Nephron (organoid): Measurements from ENCODE around the gene ARID1B.

Source experiments
- H3K27ac Mint-ChIP-seq, 3 experiments: 2 replicates each; pipeline ENCODE4 v1.8.0; 2020; ENCODE audit warnings: mixed read lengths in 3 of 3, mild to moderate bottlenecking in 2 of 3, moderate library complexity in 1 of 3
- H3K27me3 Mint-ChIP-seq: 2 replicates; pipeline ENCODE4 v1.8.0; 2021; ENCODE audit warnings: low read depth, mild to moderate bottlenecking, moderate library complexity, mixed read lengths
- H3K36me3 Mint-ChIP-seq: 2 replicates; pipeline ENCODE4 v1.8.0; 2020; ENCODE audit warnings: low read depth, mixed read lengths
- H3K4me1 Mint-ChIP-seq: 2 replicates; pipeline ENCODE4 v1.8.0; 2020; ENCODE audit warnings: mixed read lengths
- H3K4me3 Mint-ChIP-seq, 3 experiments: 2 replicates each; pipeline ENCODE4 v1.8.0; 2020; ENCODE audit warnings: mild to moderate bottlenecking in 3 of 3, mixed read lengths in 3 of 3, moderate library complexity in 2 of 3
- H3K9me3 Mint-ChIP-seq: 2 replicates; pipeline ENCODE4 v1.8.0; 2020; ENCODE audit warnings: mixed read lengths
- TF ChIP-seq, protein P1 (sequence below), 3 experiments: fragments of 200-600 bp; sonication (generic); IDR thresholded peaks; one replicate each; pipeline ENCODE4 v1.5.0; 2021; ENCODE audit warnings: antibody characterized with exemption in 3 of 3; ENCODE audit not compliant: unreplicated experiment in 3 of 3

The ARID1B gene

DNA sequence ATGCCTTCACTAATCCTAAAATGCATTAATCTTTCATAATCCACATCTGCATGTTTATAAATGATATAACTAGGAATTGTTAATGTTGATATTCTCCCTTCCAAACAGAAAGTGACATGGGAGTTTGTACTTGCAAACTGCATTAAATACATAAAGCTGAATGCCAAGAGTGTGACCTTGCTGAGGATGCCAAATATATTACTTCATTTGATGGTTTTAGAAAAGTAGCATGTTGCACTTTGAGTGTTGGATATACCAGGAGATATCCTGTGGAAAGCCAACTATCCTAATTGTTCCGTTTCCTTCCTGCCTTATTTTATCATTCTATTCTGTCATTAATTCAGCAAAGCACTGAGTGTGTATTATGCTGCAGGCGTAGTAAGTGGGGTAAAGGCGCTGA, 316.4 kb downstream of the ARID1B start:
- peaks cover 50% of the 10 kb centered on the region for H3K4me1 Mint-ChIP-seq
- H3K27ac Mint-ChIP-seq, result no peak overlapping the region
- no peaks in the 10 kb centered on the region for H3K27me3 Mint-ChIP-seq
- TF ChIP-seq, protein P1, sequence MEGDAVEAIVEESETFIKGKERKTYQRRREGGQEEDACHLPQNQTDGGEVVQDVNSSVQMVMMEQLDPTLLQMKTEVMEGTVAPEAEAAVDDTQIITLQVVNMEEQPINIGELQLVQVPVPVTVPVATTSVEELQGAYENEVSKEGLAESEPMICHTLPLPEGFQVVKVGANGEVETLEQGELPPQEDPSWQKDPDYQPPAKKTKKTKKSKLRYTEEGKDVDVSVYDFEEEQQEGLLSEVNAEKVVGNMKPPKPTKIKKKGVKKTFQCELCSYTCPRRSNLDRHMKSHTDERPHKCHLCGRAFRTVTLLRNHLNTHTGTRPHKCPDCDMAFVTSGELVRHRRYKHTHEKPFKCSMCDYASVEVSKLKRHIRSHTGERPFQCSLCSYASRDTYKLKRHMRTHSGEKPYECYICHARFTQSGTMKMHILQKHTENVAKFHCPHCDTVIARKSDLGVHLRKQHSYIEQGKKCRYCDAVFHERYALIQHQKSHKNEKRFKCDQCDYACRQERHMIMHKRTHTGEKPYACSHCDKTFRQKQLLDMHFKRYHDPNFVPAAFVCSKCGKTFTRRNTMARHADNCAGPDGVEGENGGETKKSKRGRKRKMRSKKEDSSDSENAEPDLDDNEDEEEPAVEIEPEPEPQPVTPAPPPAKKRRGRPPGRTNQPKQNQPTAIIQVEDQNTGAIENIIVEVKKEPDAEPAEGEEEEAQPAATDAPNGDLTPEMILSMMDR (IDR thresholded peaks at IDR 0.05; ENCODE audit: unreplicated experiment in 3 of 3), result no peak
- peaks cover 42% of the 10 kb centered on the region for H3K36me3 Mint-ChIP-seq
- no peak overlapping the region for H3K4me3 Mint-ChIP-seq
- H3K9me3 Mint-ChIP-seq, result no peaks in the 10 kb centered on the region

DNA sequence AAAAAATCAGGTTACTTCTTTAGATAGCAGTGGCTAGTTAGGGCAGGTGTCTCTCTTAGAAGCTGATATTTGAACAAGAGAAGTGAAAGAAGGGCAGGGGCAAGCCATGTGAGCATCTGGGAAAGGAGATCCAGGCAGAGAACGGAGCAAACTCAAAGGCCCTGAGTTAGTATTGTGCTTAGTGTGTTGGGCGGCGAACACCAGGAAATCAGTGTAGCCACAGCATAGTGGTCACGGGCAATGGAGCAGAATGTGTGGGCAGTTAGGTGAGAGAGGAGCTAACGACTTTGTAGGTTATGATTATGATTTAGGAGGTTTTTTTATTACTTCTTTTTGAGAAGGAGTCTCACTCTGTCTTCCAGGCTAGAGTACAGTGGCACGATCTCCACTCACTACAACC, 316.9 kb downstream of the ARID1B start:
- Mint-ChIP-seq H3K27ac (no peak overlapping the region), H3K4me3 (no peak overlapping the region), H3K36me3 (peaks cover 40% of the 10 kb centered on the region), H3K9me3 (no peaks in the 10 kb centered on the region), H3K27me3 (no peaks in the 10 kb centered on the region), H3K4me1 (peaks cover 45% of the 10 kb centered on the region)
- TF ChIP-seq, protein P1 (IDR thresholded peaks at IDR 0.05; ENCODE audit: unreplicated experiment in 3 of 3), result no peak

DNA sequence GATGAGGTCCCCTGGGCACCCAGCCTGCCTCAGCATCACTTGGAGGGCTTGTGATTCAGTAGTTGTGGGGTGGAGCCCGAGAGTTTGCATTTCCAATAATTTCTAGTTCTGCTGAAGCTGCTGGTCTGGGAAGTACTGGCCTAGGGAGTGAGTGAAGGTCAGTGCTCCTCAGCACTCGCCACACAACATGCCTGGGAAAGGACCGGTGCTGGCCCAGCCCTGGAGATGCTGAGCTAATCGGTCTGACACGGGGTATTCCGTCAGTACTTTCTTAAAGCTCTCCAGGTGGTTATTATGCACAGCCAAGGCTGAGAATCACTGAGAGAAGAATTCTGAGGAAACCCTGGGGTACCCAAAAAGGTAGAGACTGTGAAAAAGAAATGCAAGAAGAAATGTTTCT, 317.9 kb downstream of the ARID1B start:
- Mint-ChIP-seq H3K4me1 (peaks cover 34% of the 10 kb centered on the region), H3K27ac (no peak overlapping the region), H3K4me3 (no peak overlapping the region), H3K9me3 (no peaks in the 10 kb centered on the region), H3K36me3 (peaks cover 40% of the 10 kb centered on the region), H3K27me3 (no peaks in the 10 kb centered on the region)
- TF ChIP-seq, protein P1 (IDR thresholded peaks at IDR 0.05; ENCODE audit: unreplicated experiment in 3 of 3), result no peak

DNA sequence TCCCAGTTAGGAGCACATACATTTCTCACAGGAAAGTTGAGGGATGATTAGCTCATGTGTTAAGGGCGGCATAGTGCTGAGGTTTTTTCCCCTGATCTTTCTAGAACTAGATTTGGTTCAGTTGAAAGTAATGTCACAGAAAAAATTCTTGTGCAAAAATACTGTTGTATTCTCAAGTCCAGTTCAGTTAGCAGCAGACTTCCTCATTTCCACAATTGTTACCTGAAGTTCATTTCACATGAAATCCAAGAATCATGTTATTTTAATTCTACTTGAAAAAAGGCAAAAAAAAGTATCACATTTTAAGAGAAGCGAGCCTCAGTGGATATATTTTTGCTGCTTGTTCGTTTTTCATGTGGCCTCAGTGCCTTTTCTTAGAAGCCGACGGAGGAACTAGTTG, 318.4 kb downstream of the ARID1B start:
- H3K9me3 Mint-ChIP-seq, result no peaks in the 10 kb centered on the region
- peaks cover 40% of the 10 kb centered on the region for H3K36me3 Mint-ChIP-seq
- H3K27me3 Mint-ChIP-seq, result no peaks in the 10 kb centered on the region
- H3K4me1 Mint-ChIP-seq, result peaks cover 29% of the 10 kb centered on the region
- H3K4me3 Mint-ChIP-seq, result no peak overlapping the region
- H3K27ac Mint-ChIP-seq, result no peak overlapping the region
- TF ChIP-seq, protein P1 (IDR thresholded peaks at IDR 0.05; ENCODE audit: unreplicated experiment in 3 of 3), result no peak

DNA sequence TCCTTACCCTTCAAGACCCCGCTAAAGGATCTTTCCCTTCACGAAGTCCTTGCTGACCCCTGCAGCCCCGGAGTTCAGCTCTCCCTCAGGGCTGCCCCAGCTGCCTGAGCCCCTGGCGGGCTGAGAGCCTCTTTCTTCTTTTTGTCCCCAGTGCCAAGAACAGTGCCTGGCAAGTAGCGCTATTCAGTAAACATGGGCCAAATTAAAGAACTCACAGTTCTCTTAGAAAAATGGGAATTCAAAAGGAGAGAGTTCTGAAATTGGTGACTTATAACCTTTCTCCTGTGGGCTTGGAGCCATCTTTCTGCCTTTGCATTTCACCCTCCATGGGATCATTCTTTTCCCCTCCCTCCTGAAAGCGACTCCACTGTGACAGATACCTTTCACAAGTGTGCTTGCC, 318.9 kb downstream of the ARID1B start:
- Mint-ChIP-seq H3K4me1 (peaks cover 29% of the 10 kb centered on the region), H3K9me3 (no peaks in the 10 kb centered on the region)

DNA sequence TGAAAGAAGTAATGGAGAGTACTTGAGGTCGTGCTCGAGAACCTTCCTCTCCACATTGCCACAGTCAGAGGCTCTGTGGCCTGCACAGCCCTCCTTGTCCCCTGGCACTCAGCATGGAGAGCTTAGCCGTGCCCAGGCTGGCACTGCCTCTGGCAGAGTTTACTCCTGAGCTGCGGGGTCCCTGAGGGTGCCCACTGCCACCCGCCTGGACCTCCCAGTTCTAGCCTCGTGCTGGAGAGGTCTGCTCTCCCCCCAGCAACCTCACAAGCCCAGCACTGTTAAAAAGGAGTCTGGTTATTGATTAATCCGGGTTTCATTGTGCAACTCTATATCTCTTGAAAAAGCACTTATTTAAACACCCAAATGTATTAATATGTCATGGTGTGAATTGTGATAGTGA, 319.3 kb downstream of the ARID1B start:
- peak overlapping the region; percentile 5 to 81 (median 56) for H3K27ac Mint-ChIP-seq
- H3K27me3 Mint-ChIP-seq, result no peaks in the 10 kb centered on the region
- TF ChIP-seq, protein P1 (IDR thresholded peaks at IDR 0.05; ENCODE audit: unreplicated experiment in 3 of 3), result no peak
- peaks cover 50% of the 10 kb centered on the region for H3K36me3 Mint-ChIP-seq
- peaks cover 29% of the 10 kb centered on the region for H3K4me1 Mint-ChIP-seq
- H3K9me3 Mint-ChIP-seq, result no peaks in the 10 kb centered on the region
- H3K4me3 Mint-ChIP-seq, result no peak overlapping the region

More for the DNA sequence above, 318.9 kb downstream of the ARID1B start:
- peaks cover 45% of the 10 kb centered on the region for H3K36me3 Mint-ChIP-seq
- TF ChIP-seq, protein P1 (IDR thresholded peaks at IDR 0.05; ENCODE audit: unreplicated experiment in 3 of 3), result no peak
- H3K27me3 Mint-ChIP-seq, result no peaks in the 10 kb centered on the region
- peak overlapping the region; percentile 5 to 81 (median 56) for H3K27ac Mint-ChIP-seq
- no peak overlapping the region for H3K4me3 Mint-ChIP-seq
